ENCODE data around the gene MPDZ.

DNA sequence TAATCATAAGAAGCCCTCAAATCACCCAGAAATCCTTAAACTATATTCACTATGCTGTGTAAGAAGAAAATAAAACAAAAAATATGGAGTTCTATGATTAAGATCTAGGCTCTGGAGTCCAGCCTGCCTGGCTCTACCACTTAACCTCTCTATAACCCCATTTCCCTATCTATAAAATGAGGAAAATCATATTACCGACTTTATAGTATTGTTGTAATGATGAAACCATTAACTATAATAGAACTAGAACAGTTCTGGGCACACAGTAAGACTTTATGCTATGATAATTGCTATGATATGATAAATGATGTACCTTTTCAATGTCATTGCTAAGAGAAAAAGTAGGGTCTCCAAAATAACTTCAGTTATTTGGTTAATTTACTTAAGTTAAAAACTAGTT is 40.3 kb downstream of the MPDZ start:
- TF ChIP-seq CTCF (IDR thresholded peaks at IDR 0.05) (no peak), POLR2A (IDR thresholded peaks at IDR 0.05) (no peak)
